Breast epithelium (tissue), 4 donors: ENCODE results near the gene SLC5A2. TPM values are rescaled to one million over a fixed set of nuclear protein-coding genes. Genes with fewer than 3 reads are reported as not detected.
"Not testable (repeated sequence)": the region's sequence is repeated elsewhere in the genome, so short reads cannot be mapped to it uniquely, and the experiment has no call there.

ENCODE experiments used
- DNase-seq, 2 donors: peaks; one replicate each; pipeline ENCODE4 v3.0.0-alpha.2; 2019; ENCODE audit warnings: low spot score in 2 of 2
- H3K27ac ChIP-seq, 2 donors: fragments of 200-600 bp; sonication (generic) in 1 of 2; one replicate each; pipeline ENCODE4 v1.5.1; 2016 to 2019; ENCODE audit warnings: mild to moderate bottlenecking in 1 of 2
- H3K27me3 ChIP-seq, 2 donors: fragments of 200-600 bp; sonication (generic) in 1 of 2; one replicate each; pipeline versions ENCODE4 v1.5.1 to v1.6.0; 2017 to 2019; ENCODE audit warnings: control low read depth in 1 of 2, mild to moderate bottlenecking in 1 of 2
- H3K36me3 ChIP-seq: fragments of 200-600 bp; one replicate; pipeline ENCODE4 v1.5.1; 2019
- H3K4me1 ChIP-seq, 2 donors: fragments of 200-600 bp; sonication (generic); one replicate each; pipeline ENCODE4 v1.5.1; 2016 to 2019; ENCODE audit warnings: control low read depth in 1 of 2
- H3K4me3 ChIP-seq, 3 donors: fragments of 200-600 bp; sonication (generic); 1 replicate in 2 of 3; 2 replicates in 1 of 3; pipeline ENCODE4 v1.5.1; 2016 to 2019; ENCODE audit warnings: mild to moderate bottlenecking in 3 of 3, moderate library complexity in 2 of 3
- H3K9me3 ChIP-seq, 2 donors: fragments of 200-600 bp; sonication (generic) in 1 of 2; one replicate each; pipeline ENCODE4 v1.5.1; 2016 to 2019; ENCODE audit warnings: control low read depth in 1 of 2
- POLR2A ChIP-seq: fragments of 450-650 bp; IDR thresholded peaks from one replicate; pipeline ENCODE4 v1.6.1; 2016; ENCODE audit warnings: antibody characterized with exemption, mild to moderate bottlenecking, moderate library complexity
- POLR2AphosphoS5 ChIP-seq, 3 donors: sonication (generic); formaldehyde crosslinking; IDR thresholded peaks; one replicate each; pipeline ENCODE4 v1.6.1; 2017; ENCODE audit warnings: antibody characterized with exemption in 3 of 3
- intact Hi-C: fragments of 100-400 bp; cut with DNase I; formaldehyde crosslinking; loops from one replicate; pipeline ENCODE4 v1.15.1; 2023; ENCODE audit warnings: low total_unique reads
- total RNA-seq, 3 donors: library from RNA; depleted of rRNA; stranded (reverse); fragments of >200 nt; gene quantifications; one replicate each; pipeline ENCODE4 v1.1.0, GENCODE V29; 2016
- TF ChIP-seq, protein P1 (sequence below), 3 donors: fragments of 450-650 bp; IDR thresholded peaks; one replicate each; pipeline ENCODE4 v1.5.1; 2016 to 2017; ENCODE audit warnings: antibody characterized with exemption in 3 of 3, mild to moderate bottlenecking in 3 of 3, moderate library complexity in 3 of 3

Gene SLC5A2
- total RNA-seq, 3 donors from 2014 or later, result 0.44 to 0.98 TPM; not detected in 1

DNA sequence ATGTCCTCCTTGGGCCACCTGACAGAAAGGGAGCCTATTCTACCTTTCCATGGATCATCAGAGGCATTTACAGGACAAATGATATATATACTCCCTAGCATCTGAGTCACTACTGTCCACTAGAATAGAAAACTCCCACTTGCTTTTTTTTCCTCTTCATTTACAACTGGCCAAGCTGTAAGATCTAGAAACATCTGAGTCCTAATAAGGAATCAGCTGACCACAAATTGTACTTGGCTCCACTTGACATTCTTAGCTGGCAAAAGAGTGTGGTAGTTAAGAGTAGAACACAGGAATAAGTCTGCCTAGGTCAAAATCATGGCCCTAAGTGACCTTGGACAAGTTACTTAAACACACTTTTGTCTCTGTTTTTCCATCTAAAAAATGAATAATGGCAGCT is 20.1 kb downstream of the SLC5A2 start:
- Histone ChIP-seq H3K27ac (no peak overlapping the region), H3K4me1 (peaks cover 0 to 10% of the 10 kb centered on the region in 2 donors)
- intact Hi-C loops, result no loop called here

GRCh38 chr16:31503555-31503954 is 20.6 kb downstream of the SLC5A2 start:
- H3K36me3 ChIP-seq, H3K27me3 ChIP-seq, intact Hi-C loops, H3K4me3 ChIP-seq, H3K9me3 ChIP-seq, H3K4me1 ChIP-seq, DNase-seq, H3K27ac ChIP-seq: not testable (repeated sequence)

More for the DNA sequence above, 20.1 kb downstream of the SLC5A2 start:
- Histone ChIP-seq H3K9me3 (no peaks in the 10 kb centered on the region), H3K4me3 (no peak overlapping the region), H3K36me3 (no peaks in the 10 kb centered on the region), H3K27me3 (no peaks in the 10 kb centered on the region)
- no peak for DNase-seq
- TF ChIP-seq, protein P1, sequence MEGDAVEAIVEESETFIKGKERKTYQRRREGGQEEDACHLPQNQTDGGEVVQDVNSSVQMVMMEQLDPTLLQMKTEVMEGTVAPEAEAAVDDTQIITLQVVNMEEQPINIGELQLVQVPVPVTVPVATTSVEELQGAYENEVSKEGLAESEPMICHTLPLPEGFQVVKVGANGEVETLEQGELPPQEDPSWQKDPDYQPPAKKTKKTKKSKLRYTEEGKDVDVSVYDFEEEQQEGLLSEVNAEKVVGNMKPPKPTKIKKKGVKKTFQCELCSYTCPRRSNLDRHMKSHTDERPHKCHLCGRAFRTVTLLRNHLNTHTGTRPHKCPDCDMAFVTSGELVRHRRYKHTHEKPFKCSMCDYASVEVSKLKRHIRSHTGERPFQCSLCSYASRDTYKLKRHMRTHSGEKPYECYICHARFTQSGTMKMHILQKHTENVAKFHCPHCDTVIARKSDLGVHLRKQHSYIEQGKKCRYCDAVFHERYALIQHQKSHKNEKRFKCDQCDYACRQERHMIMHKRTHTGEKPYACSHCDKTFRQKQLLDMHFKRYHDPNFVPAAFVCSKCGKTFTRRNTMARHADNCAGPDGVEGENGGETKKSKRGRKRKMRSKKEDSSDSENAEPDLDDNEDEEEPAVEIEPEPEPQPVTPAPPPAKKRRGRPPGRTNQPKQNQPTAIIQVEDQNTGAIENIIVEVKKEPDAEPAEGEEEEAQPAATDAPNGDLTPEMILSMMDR (IDR thresholded peaks at IDR 0.05), result no peak
- TF ChIP-seq POLR2AphosphoS5 (IDR thresholded peaks at IDR 0.05) (no peak), POLR2A (no peak)

DNA sequence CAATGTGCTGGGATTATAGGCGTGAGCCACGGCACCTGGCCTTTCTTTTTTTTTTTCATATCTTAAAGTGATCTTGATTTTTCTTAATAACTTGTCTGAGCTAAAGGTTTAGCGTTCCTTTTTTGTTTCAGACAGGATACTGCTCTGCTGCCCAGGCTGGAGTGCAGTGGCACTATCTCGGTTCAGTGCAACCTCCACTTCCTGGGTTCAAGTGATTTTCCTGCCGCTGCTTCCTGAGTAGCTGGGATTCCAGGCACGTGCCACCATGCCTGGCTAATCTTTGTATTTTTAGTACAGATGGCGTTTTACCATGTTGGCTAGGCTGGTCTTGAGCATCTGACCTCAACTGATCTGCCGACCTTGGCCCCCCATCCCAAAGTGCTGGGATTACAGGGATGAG is 21.2 kb downstream of the SLC5A2 start:
- Histone ChIP-seq H3K4me1 (peaks cover 0 to 10% of the 10 kb centered on the region in 2 donors), H3K36me3 (no peaks in the 10 kb centered on the region), H3K4me3 (no peak overlapping the region), H3K27me3 (no peaks in the 10 kb centered on the region), H3K9me3 (no peaks in the 10 kb centered on the region), H3K27ac (no peak overlapping the region)
- DNase-seq, result no peak
- intact Hi-C loops, result no loop called here
- TF ChIP-seq POLR2A (no peak), POLR2AphosphoS5 (IDR thresholded peaks at IDR 0.05) (no peak)
- TF ChIP-seq, protein P1 (IDR thresholded peaks at IDR 0.05), result no peak

- intact Hi-C loops, result no loop called here
- Histone ChIP-seq H3K4me1 (peaks cover 0 to 10% of the 10 kb centered on the region in 2 donors), H3K27ac (no peak overlapping the region), H3K27me3 (no peaks in the 10 kb centered on the region), H3K9me3 (no peaks in the 10 kb centered on the region), H3K36me3 (no peaks in the 10 kb centered on the region), H3K4me3 (no peak overlapping the region)
- no peak for DNase-seq
- no peak for TF ChIP-seq POLR2A
- no peak for TF ChIP-seq POLR2AphosphoS5 (IDR thresholded peaks at IDR 0.05)
- TF ChIP-seq, protein P1 (IDR thresholded peaks at IDR 0.05), result no peak
Measured at GRCh38 chr16:31505483-31505882, 22.6 kb downstream of the SLC5A2 start.

DNA sequence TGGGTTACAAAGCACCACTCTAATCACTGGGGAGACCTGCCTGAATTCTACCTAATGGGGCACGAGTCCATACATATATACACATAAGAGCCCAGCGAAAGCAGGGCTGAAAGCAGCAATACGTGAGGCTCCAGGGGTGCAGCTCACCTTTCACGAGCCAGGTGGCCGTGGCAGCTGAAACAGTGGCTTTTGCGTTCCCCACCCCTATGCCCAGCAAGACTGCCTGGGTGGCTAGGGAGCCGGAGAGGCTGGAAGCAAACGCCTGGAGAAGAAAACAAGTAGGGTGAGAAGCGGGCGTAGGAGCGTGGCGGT is 24.6 kb downstream of the SLC5A2 start:
- TF ChIP-seq, protein P1 (IDR thresholded peaks at IDR 0.05), result no peak
- TF ChIP-seq POLR2A (no peak), POLR2AphosphoS5 (IDR thresholded peaks at IDR 0.05) (no peak)
- Histone ChIP-seq H3K27me3 (no peaks in the 10 kb centered on the region), H3K4me1 (peaks cover 0 to 10% of the 10 kb centered on the region in 2 donors), H3K9me3 (no peaks in the 10 kb centered on the region), H3K36me3 (no peaks in the 10 kb centered on the region), H3K4me3 (peak overlapping the region; percentile 84 to 99 (median 96)), H3K27ac (peak overlapping the region; percentile 95 to 96)
- DNase-seq, result no peak
- intact Hi-C loops, result no loop called here
